Breast epithelium (tissue), 4 donors: Measurements from ENCODE around the gene FBXL19. TPM values are rescaled to one million over a fixed set of nuclear protein-coding genes. Genes with fewer than 3 reads are reported as not detected.

Experiments used
- DNase-seq, 2 donors: peaks; one replicate each; pipeline ENCODE4 v3.0.0-alpha.2; 2019; ENCODE audit warnings: low spot score in 2 of 2
- H3K27ac ChIP-seq, 2 donors: fragments of 200-600 bp; sonication (generic) in 1 of 2; one replicate each; pipeline ENCODE4 v1.5.1; 2016 to 2019; ENCODE audit warnings: mild to moderate bottlenecking in 1 of 2
- H3K27me3 ChIP-seq, 2 donors: fragments of 200-600 bp; sonication (generic) in 1 of 2; one replicate each; pipeline versions ENCODE4 v1.5.1 to v1.6.0; 2017 to 2019; ENCODE audit warnings: control low read depth in 1 of 2, mild to moderate bottlenecking in 1 of 2
- H3K36me3 ChIP-seq: fragments of 200-600 bp; one replicate; pipeline ENCODE4 v1.5.1; 2019
- H3K4me1 ChIP-seq, 2 donors: fragments of 200-600 bp; sonication (generic); one replicate each; pipeline ENCODE4 v1.5.1; 2016 to 2019; ENCODE audit warnings: control low read depth in 1 of 2
- H3K4me3 ChIP-seq, 3 donors: fragments of 200-600 bp; sonication (generic); 1 replicate in 2 of 3; 2 replicates in 1 of 3; pipeline ENCODE4 v1.5.1; 2016 to 2019; ENCODE audit warnings: mild to moderate bottlenecking in 3 of 3, moderate library complexity in 2 of 3
- H3K9me3 ChIP-seq, 2 donors: fragments of 200-600 bp; sonication (generic) in 1 of 2; one replicate each; pipeline ENCODE4 v1.5.1; 2016 to 2019; ENCODE audit warnings: control low read depth in 1 of 2
- CTCF ChIP-seq, 3 donors: fragments of 450-650 bp; IDR thresholded peaks; one replicate each; pipeline ENCODE4 v1.5.1; 2016 to 2017; ENCODE audit warnings: antibody characterized with exemption in 3 of 3, mild to moderate bottlenecking in 3 of 3, moderate library complexity in 3 of 3
- POLR2A ChIP-seq: fragments of 450-650 bp; IDR thresholded peaks from one replicate; pipeline ENCODE4 v1.6.1; 2016; ENCODE audit warnings: antibody characterized with exemption, mild to moderate bottlenecking, moderate library complexity
- POLR2AphosphoS5 ChIP-seq, 3 donors: sonication (generic); formaldehyde crosslinking; IDR thresholded peaks; one replicate each; pipeline ENCODE4 v1.6.1; 2017; ENCODE audit warnings: antibody characterized with exemption in 3 of 3
- intact Hi-C: fragments of 100-400 bp; cut with DNase I; formaldehyde crosslinking; loops from one replicate; pipeline ENCODE4 v1.15.1; 2023; ENCODE audit warnings: low total_unique reads
- total RNA-seq, 3 donors: library from RNA; depleted of rRNA; stranded (reverse); fragments of >200 nt; gene quantifications; one replicate each; pipeline ENCODE4 v1.1.0, GENCODE V29; 2016

Gene FBXL19
- total RNA-seq, 3 donors from 2014 or later: 4.5 to 12.7 (median 9.2) TPM

- peaks cover 4% of the 10 kb centered on the region for H3K36me3 ChIP-seq
- H3K9me3 ChIP-seq: no peaks in the 10 kb centered on the region
- no peaks in the 10 kb centered on the region for H3K27me3 ChIP-seq
- peak overlapping the region; percentile 50 to 66 (median 56) for H3K4me3 ChIP-seq
- TF ChIP-seq POLR2A: no peak
- peak in 1 of 3 donors; percentile 8 for TF ChIP-seq CTCF (IDR thresholded peaks at IDR 0.05)
- peak in 1 of 3 donors; percentile 9 for TF ChIP-seq POLR2AphosphoS5 (IDR thresholded peaks at IDR 0.05)
- intact Hi-C loops: no loop called here
- H3K27ac ChIP-seq: peak overlapping the region; percentile 52 to 89
- no peaks in the 10 kb centered on the region for H3K4me1 ChIP-seq
- peak; percentile 70 to 88 for DNase-seq
Observed at GRCh38 chr16:30985401-30986128, 62.2 kb downstream of the FBXL19 start.

GRCh38 chr16:30986129-30986991 is 63.0 kb downstream of the FBXL19 start:
- TF ChIP-seq CTCF (IDR thresholded peaks at IDR 0.05) (no peak), POLR2AphosphoS5 (IDR thresholded peaks at IDR 0.05) (no peak), POLR2A (no peak)
- DNase-seq: no peak

GRCh38 chr16:30987581-30988190 is 64.3 kb downstream of the FBXL19 start:
- Histone ChIP-seq H3K27ac (no peak overlapping the region), H3K4me1 (no peaks in the 10 kb centered on the region), H3K27me3 (no peaks in the 10 kb centered on the region), H3K4me3 (no peak overlapping the region), H3K36me3 (no peaks in the 10 kb centered on the region), H3K9me3 (no peaks in the 10 kb centered on the region)
- DNase-seq: no peak
- intact Hi-C loops: no loop called here
- TF ChIP-seq POLR2AphosphoS5 (IDR thresholded peaks at IDR 0.05) (no peak), POLR2A (no peak), CTCF (IDR thresholded peaks at IDR 0.05) (no peak)

More at GRCh38 chr16:30986129-30986991, 63.0 kb downstream of the FBXL19 start:
- intact Hi-C loops: no loop called here
- peak overlapping the region in 2 of 3 donors; percentile 50 to 66 for H3K4me3 ChIP-seq
- peak overlapping the region in 1 of 2 donors; percentile 89 for H3K27ac ChIP-seq
- no peaks in the 10 kb centered on the region for H3K27me3 ChIP-seq
- H3K4me1 ChIP-seq: no peaks in the 10 kb centered on the region
- H3K36me3 ChIP-seq: no peaks in the 10 kb centered on the region
- no peaks in the 10 kb centered on the region for H3K9me3 ChIP-seq

GRCh38 chr16:30989469-30990047 is 66.2 kb downstream of the FBXL19 start:
- H3K4me3 ChIP-seq: no peak overlapping the region
- intact Hi-C loops: loop anchor here (10.0 kb wide), 1 partner anchor 455 kb away; the partner anchor contains the start of gene ZNF843
- H3K36me3 ChIP-seq: no peaks in the 10 kb centered on the region
- no peaks in the 10 kb centered on the region for H3K4me1 ChIP-seq
- H3K27me3 ChIP-seq: no peaks in the 10 kb centered on the region
- no peak for DNase-seq
- no peaks in the 10 kb centered on the region for H3K9me3 ChIP-seq
- TF ChIP-seq CTCF (IDR thresholded peaks at IDR 0.05) (no peak), POLR2A (no peak), POLR2AphosphoS5 (IDR thresholded peaks at IDR 0.05) (no peak)
- no peak overlapping the region for H3K27ac ChIP-seq
